Measurements from ENCODE around the gene FAM163A.

FAM163A gene

DNA sequence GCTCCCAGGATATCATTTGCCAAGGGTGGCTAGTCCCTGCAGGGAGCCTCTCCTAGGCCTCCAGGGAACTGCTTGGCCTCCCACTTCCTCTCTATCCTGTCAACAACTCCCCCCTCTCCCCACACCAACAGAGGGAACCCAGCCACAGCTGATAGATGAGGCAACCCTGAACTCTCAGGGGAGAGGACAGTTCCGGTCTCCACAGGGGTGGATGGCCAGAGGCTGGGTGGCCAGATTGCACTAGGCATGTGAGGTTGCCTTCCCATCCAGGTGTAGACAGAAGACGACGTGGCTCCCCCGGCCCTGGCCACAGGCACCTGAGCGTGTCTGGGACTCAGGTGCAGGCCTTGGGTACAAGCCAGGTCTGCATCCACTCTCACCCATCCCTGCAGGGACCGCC lies 81.2 kb downstream of the FAM163A start:
- TF ChIP-seq, protein P1, sequence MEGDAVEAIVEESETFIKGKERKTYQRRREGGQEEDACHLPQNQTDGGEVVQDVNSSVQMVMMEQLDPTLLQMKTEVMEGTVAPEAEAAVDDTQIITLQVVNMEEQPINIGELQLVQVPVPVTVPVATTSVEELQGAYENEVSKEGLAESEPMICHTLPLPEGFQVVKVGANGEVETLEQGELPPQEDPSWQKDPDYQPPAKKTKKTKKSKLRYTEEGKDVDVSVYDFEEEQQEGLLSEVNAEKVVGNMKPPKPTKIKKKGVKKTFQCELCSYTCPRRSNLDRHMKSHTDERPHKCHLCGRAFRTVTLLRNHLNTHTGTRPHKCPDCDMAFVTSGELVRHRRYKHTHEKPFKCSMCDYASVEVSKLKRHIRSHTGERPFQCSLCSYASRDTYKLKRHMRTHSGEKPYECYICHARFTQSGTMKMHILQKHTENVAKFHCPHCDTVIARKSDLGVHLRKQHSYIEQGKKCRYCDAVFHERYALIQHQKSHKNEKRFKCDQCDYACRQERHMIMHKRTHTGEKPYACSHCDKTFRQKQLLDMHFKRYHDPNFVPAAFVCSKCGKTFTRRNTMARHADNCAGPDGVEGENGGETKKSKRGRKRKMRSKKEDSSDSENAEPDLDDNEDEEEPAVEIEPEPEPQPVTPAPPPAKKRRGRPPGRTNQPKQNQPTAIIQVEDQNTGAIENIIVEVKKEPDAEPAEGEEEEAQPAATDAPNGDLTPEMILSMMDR (IDR thresholded peaks at IDR 0.05; ENCODE audit: control insufficient read depth, extremely low read depth, insufficient read depth), result no peak
- no peak for DNase-seq (ENCODE audit: low read depth)
- no peak overlapping the region for H3K4me3 ChIP-seq (ENCODE audit: low read depth, low read length)

DNA sequence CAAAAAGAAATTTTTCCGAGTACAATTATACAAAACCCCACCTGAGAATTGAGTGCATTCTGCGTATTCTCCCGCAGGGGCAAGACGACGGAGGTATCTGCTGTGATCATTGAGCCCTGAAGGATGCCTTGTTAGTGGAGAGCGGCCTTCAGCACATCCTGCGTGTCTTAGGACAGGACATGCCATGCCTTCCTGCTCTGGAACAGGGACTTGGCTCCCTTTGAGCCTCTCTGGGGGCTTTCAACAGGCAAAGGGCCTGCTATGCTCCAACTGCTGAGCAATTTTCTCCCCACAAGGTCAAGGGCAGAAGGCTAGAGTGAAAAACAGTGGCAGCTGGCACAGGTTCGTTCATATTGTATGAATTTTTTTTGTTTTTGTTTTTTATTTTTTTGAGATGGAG lies 82.1 kb downstream of the FAM163A start:
- no peak for DNase-seq (ENCODE audit: low read depth)
- no peak overlapping the region for H3K4me3 ChIP-seq (ENCODE audit: low read depth, low read length)
- TF ChIP-seq, protein P1 (IDR thresholded peaks at IDR 0.05; ENCODE audit: control insufficient read depth, extremely low read depth, insufficient read depth), result no peak

DNA sequence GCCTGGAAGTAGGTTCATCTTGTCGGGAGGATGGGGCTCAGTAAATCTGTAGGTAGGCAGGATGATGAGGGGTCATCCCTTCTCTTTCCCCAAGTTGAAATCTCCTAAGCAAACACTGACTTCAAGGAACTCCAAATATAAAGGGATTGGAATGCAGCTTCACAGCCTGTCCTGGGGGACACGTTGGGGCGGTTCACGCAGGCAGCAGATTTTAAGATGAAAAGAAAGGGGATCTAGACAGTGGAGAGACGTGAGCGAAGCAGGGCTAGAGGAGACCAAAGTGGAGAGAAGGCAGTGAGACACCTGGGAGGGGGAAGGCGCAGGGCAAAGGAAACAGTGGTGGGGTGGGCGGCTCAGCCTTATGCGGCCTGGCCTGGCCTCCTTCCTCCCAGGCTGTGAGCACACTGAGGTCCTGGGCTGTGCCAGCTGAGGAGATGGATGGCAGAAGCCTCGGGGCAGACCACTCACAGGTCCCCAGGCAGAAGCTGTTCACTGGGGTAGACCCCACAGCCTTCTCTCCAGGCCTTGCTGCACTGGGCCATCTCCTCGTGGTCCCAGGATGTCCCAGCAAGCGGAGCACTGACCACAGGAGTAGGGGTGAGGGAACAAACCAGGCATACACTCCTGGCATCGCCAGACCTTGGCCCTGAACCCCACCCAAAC lies 82.8 kb downstream of the FAM163A start:
- no peak overlapping the region for H3K4me3 ChIP-seq (ENCODE audit: low read depth, low read length)
- DNase-seq (ENCODE audit: low read depth), result no peak

DNA sequence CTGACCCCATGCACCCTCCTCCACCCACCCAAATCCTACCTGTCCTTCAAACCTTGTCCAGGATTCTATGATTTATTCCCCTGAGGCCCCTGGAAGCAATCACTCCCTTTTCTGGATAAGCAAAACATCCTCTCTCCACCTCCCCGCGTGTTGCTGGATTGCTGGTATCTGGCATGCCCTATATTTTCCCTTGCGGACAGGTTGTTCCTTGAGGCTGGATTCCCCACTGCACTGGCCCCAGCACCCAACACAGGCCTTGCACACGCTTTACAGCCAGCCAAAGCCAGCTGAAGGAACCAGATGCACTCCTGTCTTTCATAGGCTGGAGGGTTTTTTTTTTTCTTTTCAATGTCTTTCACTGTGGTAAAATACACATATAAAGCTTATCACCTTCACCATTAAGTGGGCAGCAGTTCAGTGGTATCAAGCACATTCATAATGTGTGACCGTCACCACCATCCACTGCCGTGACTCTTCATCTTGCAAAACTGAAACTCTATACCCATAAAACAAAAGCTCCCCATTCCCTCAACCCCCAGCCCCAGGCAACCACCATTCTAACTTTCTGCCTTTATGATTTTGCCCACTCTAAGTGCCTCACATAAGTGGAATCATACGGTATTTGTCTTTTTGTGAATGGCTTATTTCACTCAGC lies 83.7 kb downstream of the FAM163A start:
- TF ChIP-seq, protein P1 (IDR thresholded peaks at IDR 0.05; ENCODE audit: control insufficient read depth, extremely low read depth, insufficient read depth), result no peak
- H3K4me3 ChIP-seq (ENCODE audit: low read depth, low read length), result no peak overlapping the region
- no peak for DNase-seq (ENCODE audit: low read depth)

More for the DNA sequence above, 82.8 kb downstream of the FAM163A start:
- TF ChIP-seq, protein P1 (IDR thresholded peaks at IDR 0.05; ENCODE audit: control insufficient read depth, extremely low read depth, insufficient read depth), result no peak

DNA sequence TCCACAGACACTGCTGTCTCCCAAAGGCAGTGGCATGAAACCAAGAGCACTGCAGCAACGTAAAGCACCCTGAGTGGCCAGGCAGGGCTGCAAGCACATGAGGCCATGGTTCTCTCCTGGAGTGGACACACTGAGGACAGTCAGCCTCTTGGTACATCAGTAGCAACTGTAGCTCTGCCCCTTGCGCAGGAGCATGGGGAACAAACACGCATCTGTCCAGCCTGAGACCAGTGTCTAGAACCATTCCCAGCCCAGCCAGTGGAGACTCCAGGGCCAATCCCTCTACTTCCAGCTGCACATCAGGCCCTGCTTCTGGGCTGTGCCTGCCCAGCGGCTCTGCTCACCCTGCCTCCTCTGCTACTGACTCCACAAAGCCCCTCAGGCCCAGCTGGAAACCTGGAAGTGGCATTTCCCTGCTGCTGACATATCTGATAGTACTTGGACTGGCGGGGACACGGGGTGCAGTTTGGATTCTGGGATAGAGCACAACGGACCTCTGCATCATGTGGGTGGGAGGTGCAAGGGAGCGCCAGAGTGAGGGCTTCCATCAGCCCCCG lies 85.5 kb downstream of the FAM163A start:
- H3K4me3 ChIP-seq (ENCODE audit: low read depth, low read length), result no peak overlapping the region
- TF ChIP-seq, protein P1 (IDR thresholded peaks at IDR 0.05; ENCODE audit: control insufficient read depth, extremely low read depth, insufficient read depth), result no peak
- DNase-seq (ENCODE audit: low read depth), result no peak

DNA sequence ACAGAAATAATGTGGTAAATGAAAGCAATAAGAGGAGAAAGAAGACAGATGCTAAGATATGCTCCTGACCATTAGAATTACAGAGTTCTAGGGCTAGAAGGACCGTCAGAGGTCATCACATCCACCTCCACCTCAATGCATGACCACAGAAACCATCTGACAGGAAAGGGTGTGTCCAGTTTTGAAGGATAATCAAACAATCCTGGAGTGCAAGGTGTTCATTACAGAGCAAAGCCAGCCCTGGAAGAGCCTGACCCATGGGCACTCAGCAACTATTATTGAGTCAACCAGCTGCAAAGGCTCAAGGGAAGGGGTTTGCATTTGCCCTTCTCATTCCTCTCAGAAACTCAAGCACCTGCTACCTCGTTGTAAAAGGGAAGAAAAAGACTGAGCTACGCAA lies 88.1 kb downstream of the FAM163A start:
- H3K4me3 ChIP-seq (ENCODE audit: low read depth, low read length), result no peak overlapping the region
- no peak for DNase-seq (ENCODE audit: low read depth)
- TF ChIP-seq, protein P1 (IDR thresholded peaks at IDR 0.05; ENCODE audit: control insufficient read depth, extremely low read depth, insufficient read depth), result no peak
